ENCODE data around the gene GON4L.
"Not testable (repeated sequence)": the region's sequence is repeated elsewhere in the genome, so short reads cannot be mapped to it uniquely, and the experiment has no call there.

The GON4L gene

DNA sequence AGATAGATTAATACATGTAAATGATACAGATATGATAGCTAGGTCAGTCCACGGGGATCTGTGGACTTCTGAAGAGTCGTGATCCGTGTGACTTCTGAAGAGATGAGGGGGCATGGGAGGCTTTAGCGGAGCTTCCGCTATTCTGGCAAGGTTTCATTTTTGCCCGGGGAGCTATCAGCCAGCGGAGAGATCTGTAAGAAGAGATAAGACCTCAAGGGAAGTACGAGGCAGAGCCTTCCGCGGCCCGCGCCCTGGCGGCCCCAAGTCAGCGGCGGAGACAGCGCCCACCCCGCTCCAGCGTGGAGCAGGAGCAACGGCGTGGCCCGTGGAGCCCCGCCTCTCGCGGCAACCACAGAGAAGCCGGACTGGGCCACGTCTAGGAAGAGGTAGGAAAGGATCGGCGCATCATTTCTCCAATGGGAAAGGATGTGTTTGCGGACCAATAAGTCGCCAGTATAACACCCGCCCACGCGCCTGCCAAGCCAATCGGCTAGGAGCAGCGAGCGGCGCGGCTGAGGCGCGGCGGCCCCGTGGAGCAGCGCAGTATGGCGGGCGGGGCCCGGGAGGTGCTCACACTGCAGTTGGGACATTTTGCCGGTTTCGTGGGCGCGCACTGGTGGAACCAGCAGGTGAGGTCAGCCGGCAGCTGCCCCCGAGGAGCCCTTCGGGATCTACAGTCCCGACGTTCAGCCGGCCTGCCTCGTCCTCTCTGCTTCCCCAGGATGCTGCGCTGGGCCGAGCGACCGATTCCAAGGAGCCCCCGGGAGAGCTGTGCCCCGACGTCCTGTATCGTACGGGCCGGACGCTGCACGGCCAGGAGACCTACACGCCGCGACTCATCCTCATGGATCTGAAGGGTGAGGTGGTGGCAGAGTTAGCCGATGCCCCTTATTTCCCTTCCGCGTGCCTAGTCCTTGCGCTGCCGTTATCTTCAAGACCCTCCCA, 111.5 kb downstream of the GON4L start:
- peak; percentile 91 for DNase-seq

GRCh38 chr1:155744711-155745283, 112.2 kb downstream of the GON4L start:
- no peak for DNase-seq

- DNase-seq = no peak
Measured at GRCh38 chr1:155741908-155742307, 115.1 kb downstream of the GON4L start.

- DNase-seq = no peak
Measured at GRCh38 chr1:155740995-155741394, 116.0 kb downstream of the GON4L start.

DNA sequence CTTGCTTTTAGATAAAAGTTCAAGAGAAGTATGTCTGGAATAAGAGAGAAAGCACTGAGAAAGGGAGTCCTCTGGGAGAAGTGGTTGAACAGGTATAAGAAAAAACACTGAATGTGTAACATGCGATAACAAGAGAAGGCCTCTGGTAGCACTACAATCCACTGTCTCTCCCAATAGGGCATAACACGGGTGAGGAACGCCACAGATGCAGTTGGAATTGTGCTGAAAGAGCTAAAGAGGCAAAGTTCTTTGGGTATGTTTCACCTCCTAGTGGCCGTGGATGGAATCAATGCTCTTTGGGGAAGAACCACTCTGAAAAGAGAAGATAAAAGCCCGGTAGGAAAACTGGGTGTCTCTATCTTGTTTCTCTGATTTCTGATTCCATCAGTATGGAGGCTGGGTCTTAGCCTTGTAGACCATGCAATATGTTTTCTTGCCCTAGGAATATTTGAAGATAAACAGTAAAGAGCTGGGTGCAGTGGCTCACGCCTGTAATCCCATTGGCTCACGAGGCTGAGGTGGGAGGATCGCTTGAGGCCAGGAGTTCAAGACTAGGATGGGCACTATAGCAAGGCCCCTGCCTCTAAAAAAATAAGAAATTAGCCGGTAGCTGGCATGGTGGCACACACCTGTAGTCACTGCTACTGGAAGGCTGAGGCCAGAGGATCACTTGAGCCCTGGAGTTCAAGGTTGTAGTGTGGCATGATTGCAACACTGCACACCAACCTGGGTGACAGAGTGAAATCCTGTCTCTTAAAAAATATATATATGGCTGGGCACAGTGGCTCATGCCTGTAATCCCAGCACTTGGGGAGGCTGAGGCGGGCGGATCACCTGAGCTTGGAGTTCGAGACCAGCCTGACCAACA, 127.7 kb downstream of the GON4L start:
- peak; percentile 28 for DNase-seq

DNA sequence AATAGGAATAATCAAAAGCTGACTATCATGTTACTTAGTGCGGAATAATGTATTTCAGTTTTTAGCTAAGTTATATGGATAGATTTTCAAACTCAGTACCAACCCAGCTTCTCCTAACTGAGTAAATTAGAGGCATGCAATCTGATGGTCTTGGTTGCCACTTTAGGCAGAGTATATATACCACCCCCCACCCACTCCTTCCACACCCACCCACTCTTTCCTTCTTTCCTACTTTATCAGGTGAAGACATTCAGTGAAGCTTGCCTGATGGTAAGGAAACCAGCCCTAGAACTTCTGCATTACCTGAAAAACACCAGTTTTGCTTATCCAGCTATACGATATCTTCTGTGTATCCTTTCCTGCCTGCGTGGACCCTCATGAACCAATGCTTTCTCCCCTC, 131.9 kb downstream of the GON4L start:
- no peak for DNase-seq

GRCh38 chr1:155719703-155720102, 137.3 kb downstream of the GON4L start:
- no peak for DNase-seq

GRCh38 chr1:155718524-155719115, 138.4 kb downstream of the GON4L start:
- DNase-seq = not testable (repeated sequence)

DNA sequence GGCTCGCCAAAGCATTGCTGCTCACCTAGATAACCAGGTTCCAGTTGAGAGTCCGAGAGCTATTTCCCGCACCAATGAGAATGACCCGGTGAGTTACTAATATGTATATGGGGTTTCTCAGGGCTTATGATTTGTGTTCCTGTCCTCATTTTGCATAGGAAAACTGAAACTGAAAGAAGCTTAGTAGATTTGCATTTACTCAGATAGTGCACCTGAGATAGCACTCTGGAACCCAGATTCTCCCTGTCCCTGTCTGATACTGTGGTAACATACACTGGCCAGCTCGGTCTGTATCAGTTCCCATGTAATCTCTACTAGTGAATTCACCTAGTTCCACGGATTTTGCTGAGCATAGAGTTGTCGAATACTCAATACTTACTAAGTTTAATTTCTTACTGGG, 140.0 kb downstream of the GON4L start:
- DNase-seq = no peak

GRCh38 chr1:155715777-155716176, 141.2 kb downstream of the GON4L start:
- DNase-seq = no peak

- DNase-seq = not testable (repeated sequence)
Measured at GRCh38 chr1:155715056-155715455, 142.0 kb downstream of the GON4L start.

GRCh38 chr1:155713075-155713474, 143.9 kb downstream of the GON4L start:
- DNase-seq = no peak

DNA sequence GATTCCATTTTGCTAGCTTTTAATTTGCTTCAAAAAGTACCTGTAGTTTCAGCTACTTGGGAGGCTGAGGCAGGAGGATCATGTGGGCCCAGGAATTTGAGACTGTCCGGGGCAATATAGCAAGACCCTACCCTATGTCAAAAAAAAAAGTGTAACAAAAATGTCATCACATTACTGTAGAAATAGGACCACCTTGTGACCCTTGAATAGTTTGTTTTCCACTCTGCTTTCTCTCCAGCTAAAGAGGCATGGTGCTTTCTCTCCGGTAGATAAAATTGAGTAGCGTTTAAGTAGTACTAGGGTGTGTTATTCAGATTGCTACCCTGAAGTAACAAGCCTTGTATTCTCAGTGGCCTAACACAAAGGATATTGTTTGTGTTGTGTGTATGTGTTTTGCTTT, 144.4 kb downstream of the GON4L start:
- DNase-seq = not testable (repeated sequence)

GRCh38 chr1:155711457-155711856, 145.6 kb downstream of the GON4L start:
- DNase-seq = not testable (repeated sequence)

DNA sequence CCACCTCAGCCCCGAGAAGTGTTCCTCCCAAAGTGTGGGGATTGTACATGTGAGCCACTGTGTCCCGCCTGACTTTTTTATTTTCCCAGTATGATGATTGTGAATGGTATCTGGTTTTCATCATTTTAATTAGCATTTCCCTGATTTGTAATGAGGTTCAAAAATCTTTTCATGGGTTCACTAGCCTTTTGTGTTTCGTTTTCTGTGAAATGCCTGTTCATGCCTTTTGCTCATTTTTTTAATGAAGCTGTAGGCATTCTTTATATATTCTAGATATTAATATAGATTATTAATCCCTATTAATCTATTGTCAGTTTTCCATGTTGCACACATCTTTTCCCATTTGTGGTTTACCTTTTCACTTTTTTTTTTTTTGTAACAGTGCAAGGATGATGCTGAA, 147.6 kb downstream of the GON4L start:
- DNase-seq = no peak

DNA sequence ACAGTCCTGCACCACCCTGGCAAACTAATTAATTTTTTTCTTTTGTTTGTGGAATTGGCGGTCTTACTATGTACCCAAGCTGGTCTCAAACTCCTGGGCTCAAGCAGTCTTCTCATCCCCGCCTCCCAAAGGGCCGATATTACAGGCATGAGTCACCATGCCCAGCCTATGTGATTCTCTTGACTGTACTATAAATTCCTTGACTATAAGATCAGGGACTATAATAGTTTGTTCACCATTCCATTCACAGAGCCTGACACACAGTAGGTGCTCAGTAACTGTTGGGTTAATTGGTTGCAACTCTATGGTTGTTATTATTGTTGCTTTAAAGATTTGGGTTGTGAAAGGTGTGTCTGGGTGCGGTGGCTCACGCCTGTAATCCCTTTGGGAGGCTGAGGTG, 150.9 kb downstream of the GON4L start:
- no peak for DNase-seq

DNA sequence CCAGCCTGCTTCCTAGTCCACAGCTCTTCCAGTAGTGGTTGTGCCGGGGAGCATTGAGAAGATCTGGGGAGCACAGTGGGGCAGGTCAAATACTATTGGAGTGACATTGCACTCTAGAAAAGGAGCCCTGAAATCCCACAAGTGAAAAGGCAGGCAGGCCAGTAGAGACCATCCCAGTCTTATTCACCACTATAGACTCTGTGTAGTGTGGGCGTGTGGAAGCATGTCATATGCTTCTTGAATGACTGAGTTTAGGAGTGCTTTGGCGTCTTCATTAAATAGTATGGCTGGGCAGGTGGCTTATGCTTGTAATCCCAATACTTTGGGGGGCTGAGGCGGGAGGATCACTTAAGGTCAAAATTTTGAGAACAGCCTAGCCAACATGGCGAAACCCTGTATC, 152.6 kb downstream of the GON4L start:
- DNase-seq = not testable (repeated sequence)

GRCh38 chr1:155703216-155703615, 153.8 kb downstream of the GON4L start:
- DNase-seq = no peak

DNA sequence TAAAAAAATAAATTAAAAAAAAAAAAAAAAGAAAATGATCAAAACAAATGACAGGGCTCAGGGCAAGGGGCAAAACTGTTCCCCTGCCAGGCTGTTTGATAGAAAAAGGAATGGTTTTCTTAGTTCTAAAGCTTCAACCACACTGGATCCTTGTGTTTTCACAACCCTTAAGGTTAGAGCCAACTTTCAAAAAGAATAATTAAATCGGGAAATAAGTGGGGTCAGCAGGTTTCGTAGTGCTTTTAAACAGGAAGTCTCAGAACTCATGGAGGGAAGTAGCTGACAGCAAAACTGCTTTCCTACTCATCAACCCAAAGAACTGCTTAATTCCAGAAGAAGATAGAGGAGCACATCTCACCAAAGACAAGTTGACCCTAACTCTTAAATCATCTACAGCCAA, 155.3 kb downstream of the GON4L start:
- not testable (repeated sequence) for DNase-seq
